Measurements from ENCODE around the gene SIK3.

- TF ChIP-seq CTCF (IDR thresholded peaks at IDR 0.05) (no peak), POLR2A (IDR thresholded peaks at IDR 0.05) (no peak)
These were observed 228.2 kb downstream of the SIK3 start for GRCh38 chr11:116870054-116870453.

Data from heart left ventricle (tissue), 13 donors.